IMR-90 (cell line): Measurements from ENCODE around the gene STK33. TPM values are rescaled to one million over a fixed set of nuclear protein-coding genes. Genes with fewer than 3 reads are reported as not detected.

Experiments
- ATAC-seq: fragments of 200-7000 bp; cut with Tn5 transposase; 2 replicates; pipeline ENCODE4 v1.9.1; 2020; ENCODE audit warnings: low read depth, mild to moderate bottlenecking, moderate library complexity
- BruUV-seq: library from RNA; stranded (reverse); fragments of 400-500 nt; replicated peaks from 2 replicates; lab custom pipeline; 2021; lab: Mats Ljungman, UMichigan
- CTCF ChIA-PET: fragments of 300-600 bp; formaldehyde crosslinking; extraction: SDS; loops from one replicate; lab custom pipeline; 2021; ENCODE audit warnings: antibody characterized with exemption; lab: Yijun Ruan, JAX
- POLR2A ChIA-PET: fragments of 300-600 bp; sonication (Branson Sonifier 250); formaldehyde crosslinking; loops from one replicate; lab custom pipeline; 2022; ENCODE audit warnings: antibody characterized with exemption; ENCODE audit not compliant: unreplicated experiment; lab: Charles Lee
- DNase-seq: peaks from one replicate; pipeline ENCODE4 v3.0.0; 2013
- H2AFZ ChIP-seq: replicated peaks from 2 replicates; pipeline ENCODE3; 2013; ENCODE audit warnings: low read length, mild to moderate bottlenecking; ENCODE audit not compliant: poor library complexity
- H2AK5ac ChIP-seq: 2 replicates; pipeline ENCODE4 v1.6.1; 2013; ENCODE audit warnings: low read depth, low read length, inconsistent platforms
- H2AK9ac ChIP-seq: replicated peaks from 2 replicates; pipeline ENCODE3; 2013; ENCODE audit warnings: mild to moderate bottlenecking, low read depth, low read length, moderate library complexity; ENCODE audit not compliant: poor library complexity
- H2BK120ac ChIP-seq: 2 replicates; pipeline ENCODE4 v1.6.1; 2013; ENCODE audit warnings: low read depth, low read length, inconsistent platforms
- H2BK15ac ChIP-seq: 3 replicates; pipeline ENCODE4 v1.6.1; 2013; ENCODE audit warnings: low read depth, low read length, inconsistent platforms
- H2BK20ac ChIP-seq: 2 replicates; pipeline ENCODE4 v1.6.1; 2013; ENCODE audit warnings: low read depth, mild to moderate bottlenecking, inconsistent platforms, low read length, moderate library complexity
- H2BK5ac ChIP-seq: 2 replicates; pipeline ENCODE4 v1.6.1; 2013; ENCODE audit warnings: mild to moderate bottlenecking, low read depth, low read length, inconsistent platforms; ENCODE audit not compliant: poor library complexity, severe bottlenecking
- H3K14ac ChIP-seq: replicated peaks from 2 replicates; pipeline ENCODE4 v1.6.1; 2013; ENCODE audit warnings: low read depth, low read length, inconsistent platforms
- H3K18ac ChIP-seq: 2 replicates; pipeline ENCODE4 v1.6.1; 2013; ENCODE audit warnings: low read depth, low read length, control low read depth
- H3K23ac ChIP-seq: 2 replicates; pipeline ENCODE4 v1.6.1; 2013; ENCODE audit warnings: low read depth, low read length, inconsistent platforms
- H3K27ac ChIP-seq: 2 replicates; pipeline ENCODE4 v1.5.1; 2013; ENCODE audit warnings: mild to moderate bottlenecking, control low read depth, low read length; ENCODE audit not compliant: insufficient read depth
- H3K27me3 ChIP-seq: 2 replicates; pipeline ENCODE4 v1.6.1; 2013; ENCODE audit warnings: low read length; ENCODE audit not compliant: control insufficient read depth, insufficient read depth
- H3K36me3 ChIP-seq: 2 replicates; pipeline ENCODE4 v1.6.1; 2013; ENCODE audit warnings: low read length, mixed read lengths; ENCODE audit not compliant: control insufficient read depth, insufficient read depth
- H3K4ac ChIP-seq: 2 replicates; pipeline ENCODE4 v1.6.1; 2013; ENCODE audit warnings: low read depth, low read length, inconsistent platforms
- H3K4me1 ChIP-seq: 2 replicates; pipeline ENCODE4 v1.6.1; 2013; ENCODE audit warnings: low read length, mixed read lengths; ENCODE audit not compliant: control insufficient read depth, insufficient read depth
- H3K4me2 ChIP-seq: 2 replicates; pipeline ENCODE4 v1.6.1; 2013; ENCODE audit warnings: low read depth, mild to moderate bottlenecking, control low read depth, low read length, moderate library complexity
- H3K4me3 ChIP-seq: 2 replicates; pipeline ENCODE4 v1.5.1; 2013; ENCODE audit warnings: low read depth, mild to moderate bottlenecking, control low read depth, low read length, moderate library complexity; ENCODE audit not compliant: insufficient read depth
- H3K56ac ChIP-seq: 2 replicates; pipeline ENCODE4 v1.6.1; 2013; ENCODE audit warnings: low read length, inconsistent platforms; ENCODE audit not compliant: insufficient read depth; ENCODE audit errors: extremely low read depth
- H3K79me1 ChIP-seq, 2 experiments: 2 replicates each; pipeline ENCODE4 v1.6.1; 2013; ENCODE audit warnings: low read length in 2 of 2, inconsistent platforms in 1 of 2, low read depth in 1 of 2
- H3K9ac ChIP-seq: 2 replicates; pipeline ENCODE4 v1.6.1; 2013; ENCODE audit warnings: low read depth, low read length, control low read depth
- H3K9me1 ChIP-seq: 2 replicates; pipeline ENCODE4 v1.6.1; 2013; ENCODE audit warnings: low read length, inconsistent platforms; ENCODE audit not compliant: insufficient read depth
- H3K9me3 ChIP-seq: 2 replicates; pipeline ENCODE4 v1.6.1; 2013; ENCODE audit warnings: low read length; ENCODE audit not compliant: control insufficient read depth, insufficient read depth
- H4K20me1 ChIP-seq: 2 replicates; pipeline ENCODE4 v1.6.1; 2013; ENCODE audit warnings: low read length, inconsistent platforms; ENCODE audit not compliant: insufficient read depth
- H4K5ac ChIP-seq: 2 replicates; pipeline ENCODE4 v1.6.1; 2013; ENCODE audit warnings: mild to moderate bottlenecking, low read depth, low read length, control low read depth
- H4K8ac ChIP-seq, 2 experiments: 2 replicates each; pipeline ENCODE4 v1.6.1; 2013; ENCODE audit warnings: low read depth in 2 of 2, low read length in 2 of 2, control low read depth in 1 of 2, inconsistent platforms in 1 of 2
- H4K91ac ChIP-seq: 2 replicates; pipeline ENCODE4 v1.6.1; 2013; ENCODE audit warnings: low read depth, low read length, inconsistent platforms; ENCODE audit not compliant: insufficient read depth
- CEBPB ChIP-seq: IDR thresholded peaks from 2 replicates; pipeline ENCODE4 v1.6.1; 2012; ENCODE audit warnings: low read depth, low read length, improper control_type of control experiment
- WGBS, 2 experiments: methylation state at CpG; one replicate each; pipeline versions ENCODE4 v1.1.5 to v1.1.7; 2013; ENCODE audit warnings: missing lambda C conversion rate in 2 of 2; ENCODE audit not compliant: insufficient read length in 1 of 2; ENCODE audit errors: extremely low coverage in 2 of 2; 5-methylcytosine and 5-hydroxymethylcytosine counted together
- dilution Hi-C: fragments of 300-500 bp; cut with HindIII; formaldehyde crosslinking; loops from one replicate; pipeline ENCODE4 v1.14.3; 2018; ENCODE audit warnings: low sequenced_read_pairs; ENCODE audit not compliant: unreplicated experiment
- in situ Hi-C: fragments of 300-500 bp; cut with MboI; formaldehyde crosslinking; loops from 3 replicates; pipeline ENCODE4 v1.14.3; 2019; ENCODE audit warnings: low sequenced_read_pairs, inconsistent platforms, mixed read lengths
- intact Hi-C: fragments of 100-400 bp; cut with micrococcal nuclease; formaldehyde crosslinking; loops from 2 replicates; pipeline ENCODE4 v1.10.0; 2022
- polyA plus RNA-seq, 3 experiments: library from polyadenylated mRNA; depleted of rRNA; stranded (reverse); fragments of >200 nt; gene quantifications; 2 replicates each; pipeline ENCODE4 v1.2.3, GENCODE V29; 2012; ENCODE audit warnings: low replicate concordance in 1 of 3
- total RNA-seq: library from RNA; depleted of rRNA; stranded (reverse); fragments of >200 nt; gene quantifications from 2 replicates; pipeline ENCODE4 v1.2.3, GENCODE V29; 2012
- TF ChIP-seq, protein P1 (sequence below): conservative IDR thresholded peaks from 2 replicates; pipeline ENCODE4 v1.5.1; 2012; ENCODE audit warnings: mild to moderate bottlenecking, low read depth, low read length, improper control_type of control experiment

STK33 gene
- total and polyA plus RNA-seq, 2 of the 4 experiments (the other 2 are of a cell fraction), result 2.3 to 2.6 TPM

DNA sequence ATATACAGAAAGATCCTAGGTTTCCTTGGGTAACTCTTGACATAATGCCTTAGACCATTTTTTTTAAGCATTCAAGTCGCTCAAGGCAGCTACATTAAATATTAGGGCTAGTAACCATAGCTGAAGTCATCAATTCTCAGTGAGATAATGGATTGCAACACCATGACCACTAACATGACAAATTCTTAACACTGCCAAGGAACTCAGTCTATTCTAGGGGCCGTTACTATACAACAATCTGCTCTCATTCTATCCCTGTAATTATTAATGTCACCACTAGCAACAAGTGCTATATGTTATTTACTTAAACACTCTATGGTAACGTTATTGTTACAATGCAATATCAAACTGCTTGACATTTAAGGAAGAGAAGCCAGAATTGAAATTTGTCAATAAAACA, 3.2 kb upstream of the STK33 start:
- no peak; the same call in 1 of the 2 replicates for ATAC-seq
- no peak overlapping the region for H3K18ac ChIP-seq
- H3K4me2 ChIP-seq, result no peak overlapping the region
- DNase-seq, result peak; percentile 70
- no peak overlapping the region for H3K27ac ChIP-seq
- peaks cover 8% of the 10 kb centered on the region for H3K4me1 ChIP-seq
- in situ Hi-C loops, result no loop called here
- BruUV-seq, result no TSS peak
- intact Hi-C loops, result no loop called here
- peaks cover 2% of the 10 kb centered on the region; the same call in 1 of the 2 replicates for H3K27me3 ChIP-seq
- H2BK5ac ChIP-seq, result no peak overlapping the region
- no peak overlapping the region for H2BK120ac ChIP-seq
- H2AK9ac ChIP-seq, result no peak overlapping the region
- no peak overlapping the region for H2BK20ac ChIP-seq
- no peaks in the 10 kb centered on the region for H3K9me1 ChIP-seq
- no peaks in the 10 kb centered on the region for H4K20me1 ChIP-seq
- no peak overlapping the region for H4K8ac ChIP-seq
- H3K4me3 ChIP-seq, result no peak overlapping the region
- H3K9me3 ChIP-seq, result no peaks in the 10 kb centered on the region
- CTCF ChIA-PET, result interaction anchor here (0.6 to 1.1 kb wide), 4 partner anchors 13 to 621 kb away, joined by 3 to 6 read pairs (median 4); no protein-coding TSS in a partner anchor
- H3K79me1 ChIP-seq, result no peaks in the 10 kb centered on the region
- TF ChIP-seq, protein P1, sequence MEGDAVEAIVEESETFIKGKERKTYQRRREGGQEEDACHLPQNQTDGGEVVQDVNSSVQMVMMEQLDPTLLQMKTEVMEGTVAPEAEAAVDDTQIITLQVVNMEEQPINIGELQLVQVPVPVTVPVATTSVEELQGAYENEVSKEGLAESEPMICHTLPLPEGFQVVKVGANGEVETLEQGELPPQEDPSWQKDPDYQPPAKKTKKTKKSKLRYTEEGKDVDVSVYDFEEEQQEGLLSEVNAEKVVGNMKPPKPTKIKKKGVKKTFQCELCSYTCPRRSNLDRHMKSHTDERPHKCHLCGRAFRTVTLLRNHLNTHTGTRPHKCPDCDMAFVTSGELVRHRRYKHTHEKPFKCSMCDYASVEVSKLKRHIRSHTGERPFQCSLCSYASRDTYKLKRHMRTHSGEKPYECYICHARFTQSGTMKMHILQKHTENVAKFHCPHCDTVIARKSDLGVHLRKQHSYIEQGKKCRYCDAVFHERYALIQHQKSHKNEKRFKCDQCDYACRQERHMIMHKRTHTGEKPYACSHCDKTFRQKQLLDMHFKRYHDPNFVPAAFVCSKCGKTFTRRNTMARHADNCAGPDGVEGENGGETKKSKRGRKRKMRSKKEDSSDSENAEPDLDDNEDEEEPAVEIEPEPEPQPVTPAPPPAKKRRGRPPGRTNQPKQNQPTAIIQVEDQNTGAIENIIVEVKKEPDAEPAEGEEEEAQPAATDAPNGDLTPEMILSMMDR, result no peak
- TF ChIP-seq CEBPB, result peak; percentile 95
- H3K9ac ChIP-seq, result no peak overlapping the region
- H2AK5ac ChIP-seq, result no peak overlapping the region
- H3K56ac ChIP-seq, result no peak overlapping the region
- dilution Hi-C loops, result no loop called here
- POLR2A ChIA-PET, result no interaction called here
- no peak overlapping the region for H4K91ac ChIP-seq
- no peak overlapping the region for H4K5ac ChIP-seq
- H2AFZ ChIP-seq, result no peak overlapping the region
- H3K36me3 ChIP-seq, result no peaks in the 10 kb centered on the region
- H3K4ac ChIP-seq, result no peak overlapping the region
- WGBS, 2 experiments, result no CpG with 5 or more reads among the region's 3 CpGs
- no peak overlapping the region for H3K14ac ChIP-seq
- no peak overlapping the region for H3K23ac ChIP-seq
- no peak overlapping the region for H2BK15ac ChIP-seq
